GM12878 (cell line): Measurements from ENCODE around the gene STK26.

ENCODE experiments used
- RFX5 ChIP-seq: IDR thresholded peaks from 2 replicates; pipeline ENCODE4 v1.6.1; 2011; ENCODE audit warnings: low read depth, low read length, improper control_type of control experiment
- TAF1 ChIP-seq: IDR thresholded peaks from 2 replicates; pipeline ENCODE4 v1.6.1; 2011; ENCODE audit warnings: mild to moderate bottlenecking, low read depth, low read length, borderline replicate concordance
- TF ChIP-seq, protein P1 (sequence below), 3 experiments: IDR thresholded peaks in 2 of 3; conservative IDR thresholded peaks in 1 of 3; 2 replicates each; pipeline ENCODE4 v1.5.1; 2011; ENCODE audit warnings: low read depth in 3 of 3, low read length in 3 of 3, mild to moderate bottlenecking in 3 of 3, control low read depth in 2 of 3, moderate library complexity in 2 of 3, inconsistent platforms in 1 of 3, mixed read lengths in 1 of 3; ENCODE audit not compliant: control insufficient read depth in 2 of 3, insufficient read depth in 1 of 3; ENCODE audit errors: extremely low read depth in 1 of 3

DNA sequence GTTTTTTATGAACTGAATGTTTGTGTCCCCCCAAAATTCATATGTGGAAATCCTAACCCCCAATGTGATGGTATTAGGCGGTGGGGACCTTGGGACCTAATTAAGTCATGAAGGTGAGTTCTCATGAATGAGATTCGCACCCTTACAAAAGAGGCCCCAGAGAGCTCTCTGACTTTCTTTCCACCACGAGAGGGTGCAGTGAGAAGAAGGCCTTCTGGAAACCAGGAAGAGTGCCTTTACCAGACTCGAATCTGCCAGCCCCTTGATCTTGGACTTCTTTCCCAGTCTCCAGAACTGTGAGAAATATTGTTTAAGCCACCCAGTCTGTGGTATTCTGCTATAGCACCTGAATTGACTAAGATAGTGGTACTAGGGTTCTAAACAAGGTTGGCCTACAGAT is 40.8 kb downstream of the STK26 start:
- TF ChIP-seq, protein P1, sequence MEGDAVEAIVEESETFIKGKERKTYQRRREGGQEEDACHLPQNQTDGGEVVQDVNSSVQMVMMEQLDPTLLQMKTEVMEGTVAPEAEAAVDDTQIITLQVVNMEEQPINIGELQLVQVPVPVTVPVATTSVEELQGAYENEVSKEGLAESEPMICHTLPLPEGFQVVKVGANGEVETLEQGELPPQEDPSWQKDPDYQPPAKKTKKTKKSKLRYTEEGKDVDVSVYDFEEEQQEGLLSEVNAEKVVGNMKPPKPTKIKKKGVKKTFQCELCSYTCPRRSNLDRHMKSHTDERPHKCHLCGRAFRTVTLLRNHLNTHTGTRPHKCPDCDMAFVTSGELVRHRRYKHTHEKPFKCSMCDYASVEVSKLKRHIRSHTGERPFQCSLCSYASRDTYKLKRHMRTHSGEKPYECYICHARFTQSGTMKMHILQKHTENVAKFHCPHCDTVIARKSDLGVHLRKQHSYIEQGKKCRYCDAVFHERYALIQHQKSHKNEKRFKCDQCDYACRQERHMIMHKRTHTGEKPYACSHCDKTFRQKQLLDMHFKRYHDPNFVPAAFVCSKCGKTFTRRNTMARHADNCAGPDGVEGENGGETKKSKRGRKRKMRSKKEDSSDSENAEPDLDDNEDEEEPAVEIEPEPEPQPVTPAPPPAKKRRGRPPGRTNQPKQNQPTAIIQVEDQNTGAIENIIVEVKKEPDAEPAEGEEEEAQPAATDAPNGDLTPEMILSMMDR (IDR thresholded peaks at IDR 0.05 in 2 of 3, conservative IDR thresholded peaks at IDR 0.05 in 1 of 3; ENCODE audit: control insufficient read depth in 2 of 3, extremely low read depth in 1 of 3, insufficient read depth in 1 of 3, low read depth in 3 of 3, low read length in 3 of 3), result no peak
- TF ChIP-seq RFX5, result no peak
- no peak for TF ChIP-seq TAF1
